Measurements from ENCODE around the gene QPRT. TPM values are rescaled to one million over a fixed set of nuclear protein-coding genes. Genes with fewer than 3 reads are reported as not detected.

Gene QPRT
- total and polyA plus RNA-seq, 2 of the 13 experiments (the other 11 are each of a cell fraction or from before 2014, with no cell fraction given), result 130 to 218 TPM

DNA sequence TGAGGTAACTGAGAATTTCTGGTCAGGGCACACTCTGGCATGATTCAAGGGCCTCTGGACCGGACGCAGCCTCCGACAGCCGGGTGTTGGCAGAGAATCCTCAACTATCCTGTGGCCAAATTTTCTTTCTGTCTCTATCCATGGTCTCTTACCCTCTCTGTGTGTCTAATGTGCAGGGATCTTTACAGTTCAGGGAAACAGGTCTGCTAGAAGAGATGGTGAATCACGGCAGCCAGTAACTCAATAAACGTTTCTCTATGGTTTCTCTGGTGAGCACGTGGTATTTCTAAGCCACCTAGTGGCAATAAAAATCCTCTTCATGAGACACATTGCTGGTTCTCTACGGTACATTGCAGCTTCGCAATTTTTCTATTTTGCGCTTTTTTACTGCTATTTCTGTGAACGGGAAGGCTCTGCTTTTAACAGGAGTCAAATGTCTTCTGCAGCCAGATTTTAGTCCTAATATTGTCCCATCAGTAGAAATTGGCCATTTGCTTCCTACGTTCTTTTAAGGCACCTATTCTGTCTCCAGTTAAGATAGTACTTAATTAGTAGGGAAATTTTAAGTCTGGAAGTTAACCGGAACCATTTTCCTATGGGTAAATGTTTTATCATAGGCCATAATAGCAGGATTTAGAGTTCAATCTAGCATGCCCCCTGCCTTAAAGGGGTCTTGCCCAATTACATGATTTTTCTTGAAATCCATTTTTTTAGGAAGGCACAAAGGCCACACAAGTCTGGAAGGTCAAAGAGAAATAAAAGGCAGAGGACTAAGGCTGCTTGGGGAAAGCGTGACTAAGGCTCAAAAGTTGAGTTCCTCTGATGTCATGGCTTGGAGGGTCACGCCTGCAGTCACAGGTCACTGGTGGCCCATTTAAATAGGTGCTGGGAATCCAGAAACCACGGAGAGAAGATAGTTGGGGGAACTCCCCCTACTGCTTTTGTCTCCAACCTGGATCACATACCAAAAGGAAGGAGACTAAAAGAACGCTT is 31.5 kb downstream of the QPRT start (continued):
- TF ChIP-seq, protein P1, sequence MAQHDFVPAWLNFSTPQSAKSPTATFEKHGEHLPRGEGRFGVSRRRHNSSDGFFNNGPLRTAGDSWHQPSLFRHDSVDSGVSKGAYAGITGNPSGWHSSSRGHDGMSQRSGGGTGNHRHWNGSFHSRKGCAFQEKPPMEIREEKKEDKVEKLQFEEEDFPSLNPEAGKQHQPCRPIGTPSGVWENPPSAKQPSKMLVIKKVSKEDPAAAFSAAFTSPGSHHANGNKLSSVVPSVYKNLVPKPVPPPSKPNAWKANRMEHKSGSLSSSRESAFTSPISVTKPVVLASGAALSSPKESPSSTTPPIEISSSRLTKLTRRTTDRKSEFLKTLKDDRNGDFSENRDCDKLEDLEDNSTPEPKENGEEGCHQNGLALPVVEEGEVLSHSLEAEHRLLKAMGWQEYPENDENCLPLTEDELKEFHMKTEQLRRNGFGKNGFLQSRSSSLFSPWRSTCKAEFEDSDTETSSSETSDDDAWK (CRISPR knock-in tag; IDR thresholded peaks at IDR 0.05), result no peak
- TF ChIP-seq ZNF496 (CRISPR knock-in tag; IDR thresholded peaks at IDR 0.05; ENCODE audit: insufficient replicate concordance) (no peak), KDM1A (CRISPR knock-in tag; IDR thresholded peaks at IDR 0.05) (no peak), KLF6 (CRISPR knock-in tag; IDR thresholded peaks at IDR 0.05) (no peak), TGIF2 (CRISPR knock-in tag; IDR thresholded peaks at IDR 0.05) (no peak), SMAD1 (CRISPR knock-in tag; IDR thresholded peaks at IDR 0.05; ENCODE audit: borderline replicate concordance, low read depth) (no peak), ZNF713 (CRISPR knock-in tag; IDR thresholded peaks at IDR 0.05) (no peak), NR2F6 (IDR thresholded peaks at IDR 0.05) (no peak), NR2F6 (CRISPR knock-in tag; IDR thresholded peaks at IDR 0.05) (no peak), SRF (IDR thresholded peaks at IDR 0.05; ENCODE audit: low read depth, low read length) (no peak), GATA4 (IDR thresholded peaks at IDR 0.05; ENCODE audit: borderline replicate concordance, low read depth) (no peak), TOPORS (CRISPR knock-in tag; IDR thresholded peaks at IDR 0.05) (no peak), CCDC6 (CRISPR knock-in tag; IDR thresholded peaks at IDR 0.05) (no peak), ERF (CRISPR knock-in tag; IDR thresholded peaks at IDR 0.05) (peak; percentile 36; the same call in 1 of the 2 replicates), GTF3A (CRISPR knock-in tag; conservative IDR thresholded peaks at IDR 0.05) (no peak), TAF1 (CRISPR knock-in tag; IDR thresholded peaks at IDR 0.05) (no peak), FOXJ3 (CRISPR knock-in tag; IDR thresholded peaks at IDR 0.05; ENCODE audit: borderline replicate concordance) (no peak), MED8 (CRISPR knock-in tag; IDR thresholded peaks at IDR 0.05; ENCODE audit: insufficient replicate concordance) (no peak), ZMYM4 (CRISPR knock-in tag; IDR thresholded peaks at IDR 0.05) (no peak), ZNF841 (CRISPR knock-in tag; IDR thresholded peaks at IDR 0.05; ENCODE audit: borderline replicate concordance) (no peak), FOSL2 (CRISPR knock-in tag; IDR thresholded peaks at IDR 0.05) (peak; percentile 39; the same call in 1 of the 2 replicates)
- TF ChIP-seq, protein P2, sequence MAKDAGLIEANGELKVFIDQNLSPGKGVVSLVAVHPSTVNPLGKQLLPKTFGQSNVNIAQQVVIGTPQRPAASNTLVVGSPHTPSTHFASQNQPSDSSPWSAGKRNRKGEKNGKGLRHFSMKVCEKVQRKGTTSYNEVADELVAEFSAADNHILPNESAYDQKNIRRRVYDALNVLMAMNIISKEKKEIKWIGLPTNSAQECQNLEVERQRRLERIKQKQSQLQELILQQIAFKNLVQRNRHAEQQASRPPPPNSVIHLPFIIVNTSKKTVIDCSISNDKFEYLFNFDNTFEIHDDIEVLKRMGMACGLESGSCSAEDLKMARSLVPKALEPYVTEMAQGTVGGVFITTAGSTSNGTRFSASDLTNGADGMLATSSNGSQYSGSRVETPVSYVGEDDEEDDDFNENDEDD (CRISPR knock-in tag; IDR thresholded peaks at IDR 0.05; ENCODE audit: borderline replicate concordance), result peak; percentile 30; the same call in 1 of the 2 replicates
- TF ChIP-seq, protein P3, sequence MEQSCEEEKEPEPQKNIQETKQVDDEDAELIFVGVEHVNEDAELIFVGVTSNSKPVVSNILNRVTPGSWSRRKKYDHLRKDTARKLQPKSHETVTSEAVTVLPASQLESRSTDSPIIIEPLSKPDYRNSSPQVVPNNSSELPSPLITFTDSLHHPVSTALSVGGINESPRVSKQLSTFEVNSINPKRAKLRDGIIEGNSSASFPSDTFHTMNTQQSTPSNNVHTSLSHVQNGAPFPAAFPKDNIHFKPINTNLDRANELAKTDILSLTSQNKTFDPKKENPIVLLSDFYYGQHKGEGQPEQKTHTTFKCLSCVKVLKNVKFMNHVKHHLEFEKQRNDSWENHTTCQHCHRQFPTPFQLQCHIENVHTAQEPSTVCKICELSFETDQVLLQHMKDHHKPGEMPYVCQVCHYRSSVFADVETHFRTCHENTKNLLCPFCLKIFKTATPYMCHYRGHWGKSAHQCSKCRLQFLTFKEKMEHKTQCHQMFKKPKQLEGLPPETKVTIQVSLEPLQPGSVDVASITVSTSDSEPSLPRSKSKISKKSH (CRISPR knock-in tag; IDR thresholded peaks at IDR 0.05; ENCODE audit: borderline replicate concordance), result no peak
- TF ChIP-seq, protein P4, sequence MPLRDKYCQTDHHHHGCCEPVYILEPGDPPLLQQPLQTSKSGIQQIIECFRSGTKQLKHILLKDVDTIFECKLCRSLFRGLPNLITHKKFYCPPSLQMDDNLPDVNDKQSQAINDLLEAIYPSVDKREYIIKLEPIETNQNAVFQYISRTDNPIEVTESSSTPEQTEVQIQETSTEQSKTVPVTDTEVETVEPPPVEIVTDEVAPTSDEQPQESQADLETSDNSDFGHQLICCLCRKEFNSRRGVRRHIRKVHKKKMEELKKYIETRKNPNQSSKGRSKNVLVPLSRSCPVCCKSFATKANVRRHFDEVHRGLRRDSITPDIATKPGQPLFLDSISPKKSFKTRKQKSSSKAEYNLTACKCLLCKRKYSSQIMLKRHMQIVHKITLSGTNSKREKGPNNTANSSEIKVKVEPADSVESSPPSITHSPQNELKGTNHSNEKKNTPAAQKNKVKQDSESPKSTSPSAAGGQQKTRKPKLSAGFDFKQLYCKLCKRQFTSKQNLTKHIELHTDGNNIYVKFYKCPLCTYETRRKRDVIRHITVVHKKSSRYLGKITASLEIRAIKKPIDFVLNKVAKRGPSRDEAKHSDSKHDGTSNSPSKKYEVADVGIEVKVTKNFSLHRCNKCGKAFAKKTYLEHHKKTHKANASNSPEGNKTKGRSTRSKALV (CRISPR knock-in tag; IDR thresholded peaks at IDR 0.05), result 0 out of 2 replicates have a peak, but pooled peaks have one; percentile 33
